GM12864 (cell line): ENCODE measurements around the gene TRIB2.

ENCODE experiments used
- DNase-seq: peaks from one replicate; pipeline ENCODE4 v3.0.0-alpha.2; 2011; ENCODE audit warnings: low read depth
- H3K4me3 ChIP-seq: 2 replicates; pipeline ENCODE4 v1.5.1; 2011; ENCODE audit warnings: mild to moderate bottlenecking, low read depth, low read length, control low read depth
- TF ChIP-seq, protein P1 (sequence below): IDR thresholded peaks from 2 replicates; pipeline ENCODE4 v1.5.1; 2011; ENCODE audit warnings: low read depth, mild to moderate bottlenecking, moderate library complexity, low read length, control low read depth, inconsistent platforms; ENCODE audit errors: missing control alignments

TRIB2 gene

GRCh38 chr2:12714391-12715221, 2.1 kb upstream of the TRIB2 start:
- no peak overlapping the region for H3K4me3 ChIP-seq
- DNase-seq = no peak
- TF ChIP-seq, protein P1, sequence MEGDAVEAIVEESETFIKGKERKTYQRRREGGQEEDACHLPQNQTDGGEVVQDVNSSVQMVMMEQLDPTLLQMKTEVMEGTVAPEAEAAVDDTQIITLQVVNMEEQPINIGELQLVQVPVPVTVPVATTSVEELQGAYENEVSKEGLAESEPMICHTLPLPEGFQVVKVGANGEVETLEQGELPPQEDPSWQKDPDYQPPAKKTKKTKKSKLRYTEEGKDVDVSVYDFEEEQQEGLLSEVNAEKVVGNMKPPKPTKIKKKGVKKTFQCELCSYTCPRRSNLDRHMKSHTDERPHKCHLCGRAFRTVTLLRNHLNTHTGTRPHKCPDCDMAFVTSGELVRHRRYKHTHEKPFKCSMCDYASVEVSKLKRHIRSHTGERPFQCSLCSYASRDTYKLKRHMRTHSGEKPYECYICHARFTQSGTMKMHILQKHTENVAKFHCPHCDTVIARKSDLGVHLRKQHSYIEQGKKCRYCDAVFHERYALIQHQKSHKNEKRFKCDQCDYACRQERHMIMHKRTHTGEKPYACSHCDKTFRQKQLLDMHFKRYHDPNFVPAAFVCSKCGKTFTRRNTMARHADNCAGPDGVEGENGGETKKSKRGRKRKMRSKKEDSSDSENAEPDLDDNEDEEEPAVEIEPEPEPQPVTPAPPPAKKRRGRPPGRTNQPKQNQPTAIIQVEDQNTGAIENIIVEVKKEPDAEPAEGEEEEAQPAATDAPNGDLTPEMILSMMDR = no peak

- H3K4me3 ChIP-seq = no peak overlapping the region
- no peak for DNase-seq
- TF ChIP-seq, protein P1 = no peak
Observed at GRCh38 chr2:12715258-12716031, 1.3 kb upstream of the TRIB2 start.

GRCh38 chr2:12716032-12716281, 779 bp upstream of the TRIB2 start:
- TF ChIP-seq, protein P1 = peak; percentile 75
- DNase-seq = peak; percentile 31
- H3K4me3 ChIP-seq = peak overlapping the region; percentile 59

GRCh38 chr2:12717191-12718014, 667 bp downstream of the TRIB2 start:
- TF ChIP-seq, protein P1 = no peak
- DNase-seq = no peak
- peak overlapping the region; percentile 59 for H3K4me3 ChIP-seq

DNA sequence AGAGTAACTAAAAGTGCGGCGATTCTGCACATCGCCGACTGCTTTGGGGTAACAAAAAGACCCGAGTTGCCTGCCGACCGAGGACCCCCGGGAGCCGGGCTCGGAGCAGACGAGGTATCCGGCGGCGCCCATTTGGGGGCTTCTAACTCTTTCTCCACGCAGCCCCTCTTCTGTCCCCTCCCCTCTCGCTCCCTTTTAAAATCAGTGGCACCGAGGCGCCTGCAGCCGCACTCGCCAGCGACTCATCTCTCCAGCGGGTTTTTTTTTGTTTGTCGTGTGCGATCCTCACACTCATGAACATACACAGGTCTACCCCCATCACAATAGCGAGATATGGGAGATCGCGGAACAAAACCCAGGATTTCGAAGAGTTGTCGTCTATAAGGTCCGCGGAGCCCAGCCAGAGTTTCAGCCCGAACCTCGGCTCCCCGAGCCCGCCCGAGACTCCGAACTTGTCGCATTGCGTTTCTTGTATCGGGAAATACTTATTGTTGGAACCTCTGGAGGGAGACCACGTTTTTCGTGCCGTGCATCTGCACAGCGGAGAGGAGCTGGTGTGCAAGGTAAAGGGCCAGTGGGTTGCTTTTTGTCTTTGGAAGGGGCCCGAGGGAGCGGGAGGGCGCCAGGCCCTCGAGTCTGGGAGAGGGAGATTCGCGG, 1.4 kb downstream of the TRIB2 start:
- TF ChIP-seq, protein P1 = no peak
- peak overlapping the region; percentile 59 for H3K4me3 ChIP-seq
- no peak for DNase-seq

GRCh38 chr2:12718711-12719399, 2.1 kb downstream of the TRIB2 start:
- no peak overlapping the region for H3K4me3 ChIP-seq
- TF ChIP-seq, protein P1 = no peak
- DNase-seq = no peak
